Esophagus muscularis mucosa (tissue), 4 donors: Measurements from ENCODE around the gene AIG1.

Experiments
- EP300 ChIP-seq: sonication (generic); formaldehyde crosslinking; IDR thresholded peaks from one replicate; pipeline ENCODE4 v1.6.1; 2017; ENCODE audit warnings: antibody characterized with exemption
- POLR2A ChIP-seq: fragments of 450-650 bp; IDR thresholded peaks from one replicate; pipeline ENCODE4 v1.6.1; 2017; ENCODE audit warnings: antibody characterized with exemption, moderate library complexity, mild to moderate bottlenecking, low read depth
- POLR2AphosphoS5 ChIP-seq, 2 donors: sonication (generic); formaldehyde crosslinking; IDR thresholded peaks; one replicate each; pipeline ENCODE4 v1.6.1; 2017; ENCODE audit warnings: antibody characterized with exemption in 2 of 2
- TF ChIP-seq, protein P1 (sequence below), 3 experiments: fragments of 200-600 bp in 2 of 3; fragments of 450-650 bp in 1 of 3; sonication (generic) in 2 of 3; IDR thresholded peaks; one replicate each; pipeline ENCODE4 v1.5.1; 2017 to 2019; ENCODE audit warnings: antibody characterized with exemption in 3 of 3, mild to moderate bottlenecking in 2 of 3, moderate library complexity in 1 of 3

DNA sequence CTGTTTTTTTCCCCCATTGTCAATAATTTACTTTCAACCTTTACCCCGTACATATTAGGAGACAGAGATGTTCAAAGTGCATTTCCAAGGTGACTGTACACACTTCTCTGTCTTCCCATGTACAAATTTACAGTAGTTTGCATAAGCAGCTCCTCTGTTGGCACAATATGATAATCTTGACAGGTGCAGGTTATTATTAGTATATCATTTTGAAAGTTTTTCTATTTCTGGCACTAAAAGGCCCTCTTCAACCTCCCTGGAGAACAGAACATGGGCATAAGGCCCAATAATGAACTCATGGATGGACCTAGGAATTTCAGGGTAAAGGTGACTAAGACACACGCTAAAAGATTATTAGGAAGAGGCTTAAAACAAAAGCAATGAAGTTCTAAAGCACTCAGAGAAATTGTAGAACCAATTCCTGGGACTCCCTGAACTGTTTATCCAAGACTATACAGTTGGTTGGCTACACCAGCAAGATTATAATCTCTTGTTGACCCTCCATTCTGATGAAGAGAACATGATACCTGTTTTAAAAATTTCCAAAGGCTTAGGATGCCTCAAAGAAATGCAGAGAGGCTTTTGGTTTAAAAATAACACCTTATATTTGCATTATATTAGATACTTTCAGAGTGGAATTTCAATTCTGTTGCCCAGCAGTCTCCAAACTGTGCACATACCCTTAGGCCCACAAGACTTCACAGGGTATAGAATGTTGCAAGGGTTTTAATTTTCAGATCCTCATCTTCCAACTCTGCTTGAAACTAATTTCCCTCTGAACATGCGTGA is 1.1 kb downstream of the AIG1 start:
- TF ChIP-seq POLR2AphosphoS5 (IDR thresholded peaks at IDR 0.05) (no peak), POLR2A (no peak), EP300 (no peak)
- TF ChIP-seq, protein P1, sequence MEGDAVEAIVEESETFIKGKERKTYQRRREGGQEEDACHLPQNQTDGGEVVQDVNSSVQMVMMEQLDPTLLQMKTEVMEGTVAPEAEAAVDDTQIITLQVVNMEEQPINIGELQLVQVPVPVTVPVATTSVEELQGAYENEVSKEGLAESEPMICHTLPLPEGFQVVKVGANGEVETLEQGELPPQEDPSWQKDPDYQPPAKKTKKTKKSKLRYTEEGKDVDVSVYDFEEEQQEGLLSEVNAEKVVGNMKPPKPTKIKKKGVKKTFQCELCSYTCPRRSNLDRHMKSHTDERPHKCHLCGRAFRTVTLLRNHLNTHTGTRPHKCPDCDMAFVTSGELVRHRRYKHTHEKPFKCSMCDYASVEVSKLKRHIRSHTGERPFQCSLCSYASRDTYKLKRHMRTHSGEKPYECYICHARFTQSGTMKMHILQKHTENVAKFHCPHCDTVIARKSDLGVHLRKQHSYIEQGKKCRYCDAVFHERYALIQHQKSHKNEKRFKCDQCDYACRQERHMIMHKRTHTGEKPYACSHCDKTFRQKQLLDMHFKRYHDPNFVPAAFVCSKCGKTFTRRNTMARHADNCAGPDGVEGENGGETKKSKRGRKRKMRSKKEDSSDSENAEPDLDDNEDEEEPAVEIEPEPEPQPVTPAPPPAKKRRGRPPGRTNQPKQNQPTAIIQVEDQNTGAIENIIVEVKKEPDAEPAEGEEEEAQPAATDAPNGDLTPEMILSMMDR (IDR thresholded peaks at IDR 0.05), result no peak
